ENCODE data around the gene RTL5.

RTL5 gene

DNA sequence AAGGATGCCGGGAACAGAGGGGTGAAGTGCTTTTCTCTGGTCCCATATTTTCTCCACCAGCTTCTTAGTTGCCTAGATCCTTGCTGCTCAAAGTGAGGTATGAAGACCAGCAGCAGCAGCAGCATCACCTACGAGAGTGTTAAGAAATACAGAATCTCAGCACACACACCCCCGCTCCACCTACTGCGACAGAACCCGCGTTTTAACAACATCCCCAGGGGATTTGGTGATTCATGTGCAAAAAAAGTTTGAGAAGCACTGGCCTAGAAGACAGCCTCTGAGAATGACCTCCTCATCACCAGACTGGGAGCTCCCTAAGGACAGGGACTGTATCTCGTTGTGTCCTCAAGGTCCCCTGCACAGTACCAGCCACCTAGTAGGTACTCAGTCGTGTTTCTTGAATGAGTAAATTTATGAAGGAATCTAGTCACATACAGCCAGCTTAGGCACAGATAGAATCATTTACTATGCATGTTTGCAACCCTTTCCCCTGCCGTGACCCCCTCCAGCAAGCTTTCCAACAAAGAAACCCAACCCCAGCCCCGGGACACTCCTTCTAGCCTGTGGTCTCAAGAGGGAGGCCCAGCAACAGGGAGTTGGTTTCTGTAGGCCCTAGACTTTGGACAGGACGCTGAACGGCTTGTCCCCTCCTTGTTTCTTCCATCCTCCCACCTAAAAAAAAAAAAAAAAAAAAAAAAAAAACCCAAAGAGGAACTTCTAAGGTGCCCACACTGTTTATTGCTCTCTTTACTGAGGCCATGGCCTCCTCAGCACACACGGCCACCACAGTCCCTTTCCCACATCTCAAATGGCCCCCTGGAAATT lies 21.5 kb downstream of the RTL5 start:
- DNase-seq (ENCODE audit: low read depth in 1 of 2, low spot score in 1 of 2) = no peak

DNA sequence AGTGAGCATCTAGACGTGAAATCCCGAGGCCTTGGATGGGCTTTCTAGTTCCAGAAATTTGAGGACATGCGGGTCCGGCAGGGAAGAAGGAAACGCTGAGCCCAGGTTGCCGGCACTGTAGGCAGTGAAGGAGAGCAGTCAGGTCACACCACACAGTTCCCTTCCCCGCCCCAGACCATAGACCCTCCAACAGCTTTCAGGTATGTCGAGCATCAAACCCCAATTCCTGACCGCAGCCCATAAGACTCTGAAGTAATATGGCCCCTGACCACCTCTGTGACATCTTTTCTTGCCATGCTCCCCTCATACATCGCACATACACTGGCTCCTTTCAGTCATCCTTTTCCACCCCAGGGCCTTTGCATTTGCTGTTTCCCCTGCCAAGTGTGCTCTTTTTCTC lies 23.0 kb downstream of the RTL5 start:
- DNase-seq (ENCODE audit: low read depth in 1 of 2, low spot score in 1 of 2) = no peak

DNA sequence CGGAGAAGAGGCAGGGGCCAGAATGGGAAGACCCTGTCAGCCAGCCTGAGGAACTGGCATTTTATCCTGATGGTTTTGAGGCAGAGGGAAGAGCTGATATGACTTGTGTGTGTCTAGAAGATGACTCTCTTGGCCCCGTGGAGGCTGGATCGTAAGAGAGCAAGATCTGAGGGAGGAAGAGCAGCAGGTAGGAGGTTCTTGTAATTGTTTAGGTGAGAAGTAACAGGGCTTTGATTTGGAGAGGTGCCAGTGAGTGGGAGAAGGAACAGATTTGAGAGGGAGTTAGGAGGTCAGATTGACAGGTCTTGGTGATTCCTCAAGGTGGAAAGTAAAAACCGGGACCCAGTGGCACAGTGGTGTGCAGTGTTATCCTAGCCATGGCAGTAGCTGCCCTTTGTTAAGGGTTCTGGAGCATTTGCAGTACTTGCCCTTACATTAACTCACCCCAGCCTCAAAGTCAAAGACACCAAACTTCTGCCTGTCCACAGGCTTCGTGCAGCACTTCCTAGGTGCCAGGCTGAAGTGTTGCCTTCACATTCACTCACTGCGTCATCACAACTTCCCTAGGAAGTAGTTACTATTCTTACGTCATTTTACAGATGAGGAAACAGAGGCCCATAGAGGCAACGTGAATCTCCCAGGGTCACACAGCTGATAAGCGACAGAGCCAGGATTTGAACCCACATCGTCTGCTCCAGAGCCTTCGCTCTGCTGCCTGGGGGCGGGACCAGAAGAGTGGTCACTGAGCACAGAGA lies 23.7 kb downstream of the RTL5 start:
- DNase-seq (ENCODE audit: low read depth in 1 of 2, low spot score in 1 of 2) = no peak

DNA sequence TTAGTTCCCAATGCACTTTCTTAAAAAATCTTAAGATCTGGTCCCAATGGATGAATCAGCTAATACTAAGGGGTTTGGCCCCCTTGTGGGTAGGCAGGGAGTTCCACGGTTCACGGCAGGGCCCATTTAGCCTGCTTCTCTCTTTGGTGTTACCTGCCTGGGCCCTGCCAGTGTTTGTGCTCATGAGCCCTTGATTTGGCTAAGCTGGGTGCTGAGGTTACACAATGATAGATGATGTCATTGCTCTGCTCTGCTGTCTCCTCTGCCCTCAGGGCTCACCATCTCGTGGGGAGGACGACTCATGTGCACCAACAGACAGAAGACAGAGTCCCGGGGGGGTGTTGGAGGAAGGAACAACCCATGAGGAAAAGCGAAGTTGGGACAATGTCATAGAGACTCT lies 24.4 kb downstream of the RTL5 start:
- DNase-seq (ENCODE audit: low read depth in 1 of 2, low spot score in 1 of 2) = no peak

DNA sequence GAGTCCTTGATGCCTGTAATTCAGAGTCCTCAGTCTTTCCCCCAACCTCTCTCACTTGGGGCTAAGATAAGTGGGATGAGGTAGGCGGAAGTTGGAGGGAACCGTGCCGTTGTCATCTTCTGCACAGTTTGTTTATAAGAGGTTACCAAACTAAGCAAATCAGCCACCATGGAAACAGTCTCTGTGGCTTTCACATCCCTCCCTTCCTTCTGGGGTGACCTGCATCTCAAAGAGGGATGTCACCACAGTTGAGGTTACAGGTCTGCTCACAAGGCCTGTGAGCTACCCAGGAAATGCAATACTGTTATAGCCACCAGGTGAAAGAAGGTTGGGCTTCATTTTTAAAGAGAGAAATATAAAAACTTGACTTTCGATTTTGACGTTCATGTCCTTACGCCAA lies 26.3 kb downstream of the RTL5 start:
- no peak for DNase-seq (ENCODE audit: low read depth in 1 of 2, low spot score in 1 of 2)

DNA sequence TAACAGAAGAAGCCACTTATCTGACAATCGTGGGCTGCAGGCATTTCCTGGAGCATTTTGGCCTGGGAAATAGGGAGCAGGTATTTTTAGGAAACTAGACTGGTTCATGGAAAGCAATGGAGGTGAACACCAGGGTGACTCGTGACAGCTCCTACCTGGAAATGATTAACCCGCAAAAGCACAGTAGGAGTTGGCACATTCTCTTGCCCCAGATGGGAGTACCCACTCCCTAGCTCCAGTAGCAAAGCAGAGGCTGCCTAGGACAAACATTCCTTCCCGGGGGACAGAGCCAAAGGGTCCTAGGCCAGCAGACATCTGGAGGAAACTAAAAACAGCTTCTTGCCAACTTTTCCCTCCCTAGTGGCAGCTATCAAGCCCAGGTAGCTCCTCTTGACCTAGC lies 29.0 kb downstream of the RTL5 start:
- no peak for DNase-seq (ENCODE audit: low read depth in 1 of 2, low spot score in 1 of 2)

DNA sequence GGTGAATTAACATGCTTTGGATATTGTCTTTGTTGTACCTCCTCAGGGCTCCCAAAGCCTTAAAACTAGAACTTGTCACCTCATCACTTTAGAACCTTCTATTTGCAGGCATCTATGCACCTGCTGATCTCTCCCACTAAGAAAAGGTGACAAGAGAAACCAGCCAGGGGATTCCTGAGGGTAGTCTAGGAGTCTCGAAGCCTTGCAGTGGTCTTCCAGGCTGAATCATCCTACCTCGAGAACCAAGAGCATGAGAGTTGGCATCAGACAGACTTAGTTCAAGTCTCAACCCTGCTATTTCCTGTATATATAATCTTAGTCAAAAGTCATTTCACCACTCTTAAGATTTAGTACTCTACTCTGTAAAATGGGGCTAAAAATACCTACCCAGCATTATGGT lies 29.6 kb downstream of the RTL5 start:
- DNase-seq (ENCODE audit: low read depth in 1 of 2, low spot score in 1 of 2) = no peak

DNA sequence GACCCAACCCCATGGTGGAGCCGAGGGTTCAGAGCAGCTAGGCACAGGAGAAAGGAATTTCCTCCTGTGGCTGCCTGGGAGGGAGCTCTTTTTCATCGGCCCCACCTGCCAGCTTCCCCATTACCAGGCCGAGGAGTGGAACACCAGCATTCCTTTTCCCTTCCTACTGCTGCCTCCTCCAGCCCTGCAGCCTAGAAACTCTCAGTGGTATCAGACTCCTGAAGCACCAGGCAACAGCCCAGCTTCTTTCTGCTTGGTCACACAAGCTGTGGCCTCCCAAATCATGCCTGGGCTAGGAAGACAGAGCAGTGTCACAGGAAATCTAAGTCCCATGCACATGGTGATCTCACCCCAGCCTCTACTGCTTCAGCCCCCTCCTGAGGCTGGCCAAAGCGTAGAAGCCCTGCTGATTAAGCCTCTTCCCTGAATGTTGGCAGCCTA lies 30.1 kb downstream of the RTL5 start:
- DNase-seq (ENCODE audit: low read depth in 1 of 2, low spot score in 1 of 2) = no peak

DNA sequence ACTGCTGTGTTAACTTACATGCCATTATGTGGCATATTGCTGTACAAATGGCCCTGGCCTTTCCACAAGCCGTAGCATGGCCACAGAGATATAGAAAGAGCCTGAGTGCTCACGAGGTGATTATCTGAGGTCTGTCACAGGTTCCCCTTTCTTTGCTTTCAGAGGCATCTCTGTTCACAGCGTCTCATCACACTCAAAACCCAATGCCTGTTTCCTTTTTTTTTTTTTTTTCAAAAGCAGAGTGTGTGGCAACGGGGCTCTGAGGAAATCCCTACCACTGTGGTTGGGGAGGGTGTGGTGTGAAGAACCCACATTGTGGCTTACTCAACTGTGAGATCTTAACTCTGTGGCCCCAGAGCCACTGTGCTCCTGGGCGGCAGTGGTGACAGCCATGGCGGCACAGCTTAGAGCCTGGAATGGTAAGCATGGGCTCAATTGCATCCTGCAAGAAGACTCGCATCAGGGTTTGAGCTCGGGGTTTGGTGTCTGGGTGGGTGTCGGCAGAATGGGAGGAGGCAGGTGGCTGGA lies 30.8 kb downstream of the RTL5 start:
- DNase-seq (ENCODE audit: low read depth in 1 of 2, low spot score in 1 of 2) = peak in 1 of 2 donors; percentile 27

DNA sequence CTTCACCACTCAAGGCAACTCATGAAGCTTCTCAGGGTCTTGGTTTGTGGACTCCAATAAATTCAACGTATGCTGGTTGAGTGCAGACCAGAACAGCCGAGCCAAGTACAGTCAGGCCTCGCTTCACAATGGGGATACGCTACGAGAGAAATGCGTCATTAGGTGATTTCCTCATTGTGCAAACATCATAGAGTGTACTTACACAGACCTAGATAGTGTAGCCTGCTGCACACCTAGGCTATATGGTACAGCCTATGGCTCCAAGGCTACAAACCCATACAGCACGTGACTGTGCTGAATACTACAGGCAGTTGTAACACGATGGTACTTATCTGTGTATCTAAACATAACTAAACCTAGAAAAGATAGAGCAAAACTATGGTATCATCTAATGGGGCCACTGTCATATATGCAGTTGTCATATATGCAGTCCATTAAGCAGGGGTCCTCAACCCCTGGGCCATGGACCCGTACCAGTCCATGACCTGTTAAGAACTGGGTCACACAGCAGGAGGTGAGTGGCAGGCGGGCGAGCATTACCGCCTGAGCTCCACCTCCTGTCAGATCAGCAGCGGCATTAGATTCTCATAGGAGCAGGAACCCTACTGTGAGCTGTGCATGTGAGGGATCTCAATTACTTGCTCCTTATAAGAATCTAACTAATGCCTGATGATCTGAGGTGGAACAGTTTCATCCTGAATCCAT lies 31.5 kb downstream of the RTL5 start:
- DNase-seq (ENCODE audit: low read depth in 1 of 2, low spot score in 1 of 2) = no peak

DNA sequence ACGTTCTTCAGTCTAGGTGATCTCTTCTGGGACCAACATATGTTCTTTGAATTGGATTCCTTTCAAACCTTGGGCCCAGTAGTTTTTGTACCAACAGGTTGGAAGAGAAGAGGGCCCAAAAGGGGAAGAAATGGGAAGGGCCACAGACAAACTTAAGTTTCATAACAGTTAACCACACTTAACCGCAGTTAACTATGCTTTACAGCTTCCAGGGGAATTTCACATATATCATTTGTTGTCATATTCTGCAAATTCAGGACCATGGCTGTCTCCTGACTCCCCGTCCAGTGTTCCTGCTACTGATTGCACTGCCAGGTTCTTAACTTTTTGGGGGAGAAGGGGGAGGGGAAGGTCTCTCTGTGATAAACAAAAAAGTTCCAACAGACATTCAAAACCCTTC lies 34.6 kb downstream of the RTL5 start:
- DNase-seq (ENCODE audit: low read depth in 1 of 2, low spot score in 1 of 2) = no peak

DNA sequence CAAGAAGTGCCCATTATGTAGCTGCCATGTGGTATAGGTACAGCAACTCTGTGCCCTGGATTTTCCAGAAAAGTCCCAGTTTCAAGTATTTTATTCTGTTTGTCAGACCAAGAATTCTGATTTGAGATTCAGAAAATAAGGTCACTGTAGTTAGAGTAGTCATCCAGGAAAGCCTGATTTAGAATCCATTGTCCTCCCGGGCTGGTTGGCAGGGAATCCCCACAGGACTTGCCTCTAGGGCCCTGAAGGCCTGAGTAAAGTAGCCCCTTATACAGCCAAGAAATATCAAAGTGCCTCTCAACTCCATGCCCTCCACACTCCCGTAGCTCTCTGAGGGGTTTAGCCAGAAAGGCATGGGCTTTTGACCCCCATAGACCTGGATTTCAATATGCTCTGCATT lies 36.3 kb downstream of the RTL5 start:
- DNase-seq (ENCODE audit: low read depth in 1 of 2, low spot score in 1 of 2) = no peak

DNA sequence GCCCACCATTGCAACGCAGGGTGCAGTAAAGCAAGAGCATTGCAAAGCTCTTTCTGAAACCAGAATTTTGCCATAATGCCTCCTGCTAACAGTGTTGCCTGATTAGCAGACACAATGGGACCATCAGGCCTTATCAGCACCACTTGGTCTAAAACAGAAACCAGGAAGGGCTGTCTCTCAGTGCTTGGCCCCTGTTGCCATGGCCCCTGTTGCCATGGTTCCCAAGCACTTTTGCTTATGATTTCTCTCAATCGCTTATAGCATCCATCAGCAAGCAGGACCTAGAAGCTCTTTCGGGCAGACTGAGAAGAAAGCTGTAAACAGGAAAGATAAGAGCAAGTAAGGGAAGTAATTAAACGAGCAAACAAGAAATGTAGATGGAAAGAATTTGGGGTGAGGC lies 36.8 kb downstream of the RTL5 start:
- DNase-seq (ENCODE audit: low read depth in 1 of 2, low spot score in 1 of 2) = no peak

DNA sequence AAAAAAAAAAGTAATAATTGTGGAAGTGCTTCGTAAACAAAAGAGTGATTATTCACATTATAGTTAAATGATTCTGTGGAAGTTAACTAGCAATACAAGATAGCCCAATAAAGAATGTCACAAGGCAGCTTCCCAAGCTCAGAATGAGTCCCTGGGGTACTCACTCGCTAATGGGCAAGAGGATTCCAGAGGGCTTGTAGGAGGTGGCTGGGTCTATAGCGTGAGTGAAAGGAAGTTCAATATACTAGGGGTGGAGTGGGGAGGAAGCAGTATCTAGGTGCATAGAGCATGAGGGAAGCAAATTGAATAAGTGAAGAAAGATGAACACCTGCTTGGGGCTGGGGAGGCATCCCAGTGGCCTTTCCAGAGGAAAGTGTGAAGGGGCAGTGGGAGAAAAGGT lies 42.5 kb downstream of the RTL5 start:
- no peak for DNase-seq (ENCODE audit: low read depth in 1 of 2, low spot score in 1 of 2)

DNA sequence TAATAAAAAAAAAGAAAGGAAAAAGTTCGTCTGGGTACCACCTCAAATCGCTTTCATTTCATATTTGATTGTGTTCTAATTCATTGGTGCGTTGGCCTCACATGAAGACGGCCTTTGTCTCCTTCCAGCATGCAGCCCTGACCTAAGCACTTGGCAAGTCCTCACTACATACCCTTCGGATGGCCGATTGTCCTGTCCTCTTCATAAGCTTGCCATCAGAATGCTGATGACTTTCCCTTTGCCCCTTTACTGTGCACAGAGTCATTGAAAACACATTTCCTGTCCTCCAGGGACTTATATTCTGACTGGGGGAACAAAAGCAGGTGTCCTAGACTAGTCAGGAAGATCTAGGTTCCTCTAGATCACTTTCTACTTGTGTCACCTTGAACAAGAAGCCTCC lies 43.0 kb downstream of the RTL5 start:
- DNase-seq (ENCODE audit: low read depth in 1 of 2, low spot score in 1 of 2) = no peak

DNA sequence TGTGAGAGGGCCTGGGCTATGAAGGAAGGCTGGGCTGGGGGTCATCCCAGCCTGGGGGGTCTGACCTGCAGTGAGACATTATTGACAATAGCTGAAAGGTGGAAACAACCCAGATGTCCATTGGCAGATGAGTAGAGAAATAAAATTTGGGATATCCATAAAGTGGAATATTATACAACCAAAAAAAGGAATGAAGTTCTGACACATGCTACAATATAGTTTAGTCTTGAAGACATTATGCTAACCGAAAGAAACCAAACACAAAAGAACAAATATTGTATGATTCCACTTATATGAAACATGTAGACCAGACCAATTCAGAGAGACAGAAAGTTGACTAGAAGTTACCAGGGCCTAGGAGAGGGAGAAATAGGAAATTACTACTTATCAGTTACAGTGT lies 44.7 kb downstream of the RTL5 start:
- DNase-seq (ENCODE audit: low read depth in 1 of 2, low spot score in 1 of 2) = no peak

DNA sequence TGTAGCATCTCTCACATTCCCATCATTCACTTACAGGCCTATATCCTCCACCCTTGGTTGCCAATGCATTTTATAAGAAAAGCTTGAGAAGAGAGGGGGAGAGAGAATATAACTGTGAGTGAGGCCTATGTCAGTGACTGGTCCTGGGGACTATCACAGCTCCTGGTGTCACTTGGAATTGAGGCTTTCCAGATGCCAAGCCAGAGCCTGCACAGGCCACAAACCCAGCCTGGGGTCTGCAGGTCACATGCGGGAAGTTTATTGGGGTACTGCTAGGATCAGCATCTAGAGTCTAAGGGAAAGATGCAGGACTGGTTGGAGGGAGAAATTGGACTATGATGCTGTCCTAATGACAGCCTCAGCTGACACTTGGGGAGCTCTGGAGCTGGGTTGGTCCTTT lies 47.6 kb downstream of the RTL5 start:
- DNase-seq (ENCODE audit: low read depth in 1 of 2, low spot score in 1 of 2) = no peak

DNA sequence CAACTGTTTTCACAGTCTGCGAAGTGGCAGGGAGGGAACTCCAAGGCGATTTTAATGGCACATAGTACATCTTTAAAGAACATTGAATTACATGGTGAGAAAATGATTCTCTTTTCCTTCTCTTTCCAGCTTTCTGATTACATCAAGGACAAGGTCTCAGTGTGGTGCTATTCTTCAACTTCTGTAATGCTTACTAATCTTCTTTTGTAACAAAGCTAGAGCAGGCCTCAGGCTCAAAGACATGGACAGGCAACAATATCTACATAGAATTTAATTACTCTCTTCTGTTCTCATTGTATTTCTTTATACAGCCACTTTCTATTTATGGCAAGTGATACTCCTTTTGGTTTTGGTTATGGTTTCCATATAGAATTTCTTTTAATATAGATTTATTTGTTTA lies 48.4 kb downstream of the RTL5 start:
- no peak for DNase-seq (ENCODE audit: low read depth in 1 of 2, low spot score in 1 of 2)

DNA sequence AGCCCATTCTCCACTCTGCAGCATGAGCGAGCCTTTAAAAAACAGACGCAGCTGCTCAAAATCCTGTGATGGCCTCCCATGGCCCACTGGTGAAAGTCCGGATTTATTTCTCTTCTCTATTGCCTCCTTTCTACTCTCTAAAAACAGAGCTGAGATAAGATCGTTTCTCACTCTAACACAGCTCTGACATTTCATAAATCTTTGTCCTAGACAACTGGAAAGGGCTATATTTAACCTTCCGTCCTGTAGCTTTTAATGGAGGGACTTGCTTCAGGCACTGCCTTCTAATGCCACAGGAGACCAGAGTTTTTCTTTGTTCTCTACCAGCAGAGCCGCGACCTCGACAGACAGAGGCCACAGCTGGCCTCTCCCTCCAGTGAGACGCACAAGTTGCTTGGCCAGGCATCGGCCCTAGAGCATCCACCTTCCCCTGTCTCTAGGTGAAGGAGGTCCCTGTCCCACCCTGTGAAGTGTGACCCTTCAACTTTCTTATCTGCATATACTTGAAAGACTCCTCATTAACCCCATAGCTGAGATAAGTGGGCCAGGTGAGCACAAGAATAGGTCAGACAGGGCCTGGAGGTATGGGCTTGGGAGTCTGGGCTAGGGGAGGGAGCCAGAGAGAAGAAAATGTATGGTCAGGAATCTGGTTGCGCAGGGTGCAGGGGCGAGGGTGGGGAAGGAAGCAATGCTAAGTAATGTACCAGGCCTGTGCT lies 50.0 kb downstream of the RTL5 start:
- no peak for DNase-seq (ENCODE audit: low read depth in 1 of 2, low spot score in 1 of 2)

DNA sequence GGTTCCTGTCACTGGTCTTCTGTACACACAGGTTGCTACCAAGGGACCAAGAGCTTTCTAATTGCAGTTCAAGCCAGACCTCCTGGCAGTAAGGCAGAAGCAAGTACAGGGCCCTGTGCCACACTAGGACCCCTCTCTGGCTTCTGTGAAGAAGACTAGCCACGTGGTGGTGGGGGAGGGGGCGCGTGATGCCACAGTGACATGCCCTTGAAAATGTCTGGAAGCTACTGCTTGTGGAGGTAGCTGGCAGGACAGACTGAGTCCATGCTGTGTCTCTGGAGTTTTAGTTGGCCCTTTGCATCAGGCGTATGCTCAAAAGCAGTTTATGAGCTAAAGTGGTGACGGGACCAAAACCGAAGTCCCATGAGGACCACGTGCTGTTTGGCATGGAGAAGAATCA lies 50.9 kb downstream of the RTL5 start:
- DNase-seq (ENCODE audit: low read depth in 1 of 2, low spot score in 1 of 2) = no peak

DNA sequence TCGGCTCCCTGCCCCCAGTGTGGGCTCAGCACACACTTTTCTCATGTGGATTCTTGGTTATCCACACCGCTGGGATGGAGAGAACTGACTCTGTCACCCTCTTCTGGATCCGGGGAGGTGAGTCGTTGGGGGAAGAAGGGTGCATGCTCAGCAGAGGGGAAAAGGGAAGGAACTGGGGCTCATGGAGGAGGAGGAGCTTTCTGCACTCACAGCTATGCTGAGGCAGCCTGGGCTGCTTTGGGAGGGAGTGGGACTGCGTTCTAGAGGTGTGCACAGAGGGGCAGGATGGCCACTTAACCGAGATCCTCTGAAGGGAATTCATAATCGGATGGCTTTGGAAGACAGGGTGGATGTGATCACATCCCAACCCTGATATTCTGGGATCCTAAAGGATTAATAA lies 51.6 kb downstream of the RTL5 start:
- DNase-seq (ENCODE audit: low read depth in 1 of 2, low spot score in 1 of 2) = no peak
